Activated CD8-positive, alpha-beta memory T cell treated with anti-CD3 and anti-CD28 coated beads for 24 hours (primary cell): ENCODE measurements around the gene SCTR.
"Not testable (repeated sequence)": the region's sequence is repeated elsewhere in the genome, so short reads cannot be mapped to it uniquely, and the experiment has no call there.

Experiments used
- DNase-seq: peaks from one replicate; pipeline ENCODE4 v3.0.0-alpha.2; 2020

SCTR gene

DNA sequence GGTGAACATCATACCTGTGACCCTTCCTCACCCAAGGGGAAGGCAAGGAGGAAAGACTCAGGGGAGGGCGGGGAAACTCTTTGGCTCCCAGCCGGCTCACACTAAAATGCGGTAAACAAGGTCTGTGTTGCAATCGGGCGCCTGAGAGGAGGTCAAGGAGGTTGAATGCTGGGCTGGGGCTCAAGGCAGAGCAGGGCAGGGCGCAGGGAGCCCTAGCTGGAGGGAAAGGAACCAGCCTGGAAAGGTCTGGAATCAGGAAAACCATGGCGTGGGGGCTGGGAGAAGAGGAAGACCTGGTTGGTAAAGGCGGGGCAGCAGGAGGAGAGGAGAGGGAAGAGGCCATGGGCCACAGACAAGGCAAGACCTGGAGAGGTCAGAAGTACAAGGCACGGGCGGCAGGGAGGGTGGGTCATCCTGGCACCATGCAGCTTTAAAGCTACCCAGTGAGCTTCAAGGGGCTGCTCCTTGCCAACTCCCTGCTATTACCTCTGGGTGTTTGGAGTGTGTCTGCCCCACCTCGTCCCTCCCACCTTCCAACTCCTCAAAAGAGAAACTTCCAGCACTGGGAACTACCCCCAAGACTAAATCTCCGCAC is 97.4 kb downstream of the SCTR start:
- DNase-seq, result peak; percentile 32

DNA sequence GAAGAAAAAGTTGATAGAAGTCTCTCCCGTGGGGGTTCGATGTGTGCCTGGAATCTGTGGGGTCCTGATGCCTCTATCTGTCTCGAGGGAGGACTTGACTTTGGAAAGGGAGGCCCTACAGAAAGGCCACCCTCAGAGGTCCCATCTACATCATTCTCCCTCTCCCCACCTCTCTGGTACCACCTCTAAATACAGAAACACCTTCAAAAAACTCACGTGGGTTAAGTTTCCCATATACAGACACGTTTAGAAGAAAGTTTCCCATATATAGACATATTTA is 97.9 kb downstream of the SCTR start:
- DNase-seq, result no peak

DNA sequence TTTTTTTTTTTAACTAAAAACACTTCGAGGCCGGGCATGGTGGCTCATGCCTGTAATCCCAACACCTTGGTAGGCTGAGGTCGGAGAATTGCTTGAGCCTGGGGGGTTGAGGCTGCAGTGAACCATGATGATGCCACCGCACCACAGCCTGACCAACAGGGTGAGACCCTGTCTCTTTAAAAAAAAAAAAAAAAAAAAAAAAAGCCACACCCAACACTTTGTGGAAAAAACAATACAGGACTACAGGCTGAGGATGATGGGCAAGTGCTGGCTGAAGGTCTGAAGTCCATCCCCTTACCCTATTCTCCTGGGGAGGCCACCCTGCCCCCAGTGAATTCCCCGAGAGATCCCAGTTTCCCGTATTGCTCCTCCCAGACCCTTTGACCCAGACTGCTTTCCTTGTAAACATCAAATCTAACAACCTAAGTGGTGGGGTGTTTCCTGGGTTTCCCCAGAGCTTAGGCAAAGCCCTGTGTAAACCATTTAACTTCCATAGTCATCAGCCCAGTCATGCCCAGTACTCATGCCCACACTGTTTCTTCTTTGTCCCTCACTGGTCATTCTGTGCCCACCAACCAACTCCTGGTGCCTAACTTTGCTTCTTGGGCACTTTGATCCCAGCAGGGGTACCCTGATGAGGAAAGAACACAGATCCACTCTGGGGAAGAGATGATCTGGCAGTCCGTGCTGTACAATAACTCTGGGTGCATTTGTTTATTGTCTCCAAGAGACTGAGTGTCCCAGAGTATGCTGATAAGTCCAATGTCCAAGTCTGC is 98.5 kb downstream of the SCTR start:
- peak; percentile 38 for DNase-seq

DNA sequence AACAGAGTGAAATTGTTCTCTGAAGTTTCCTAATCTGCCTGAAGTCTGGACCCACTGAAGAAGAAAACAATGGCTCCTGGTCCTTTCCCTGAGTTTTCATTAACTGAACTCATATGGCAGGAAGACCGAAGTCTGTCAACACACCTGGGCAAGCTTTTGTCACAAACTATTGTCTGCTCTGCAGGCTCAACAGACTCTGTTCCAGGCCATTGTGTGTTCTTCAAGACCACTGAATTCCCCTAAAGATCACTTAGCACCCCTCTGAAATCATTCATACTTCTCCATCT is 99.2 kb downstream of the SCTR start:
- DNase-seq, result peak; percentile 15

DNA sequence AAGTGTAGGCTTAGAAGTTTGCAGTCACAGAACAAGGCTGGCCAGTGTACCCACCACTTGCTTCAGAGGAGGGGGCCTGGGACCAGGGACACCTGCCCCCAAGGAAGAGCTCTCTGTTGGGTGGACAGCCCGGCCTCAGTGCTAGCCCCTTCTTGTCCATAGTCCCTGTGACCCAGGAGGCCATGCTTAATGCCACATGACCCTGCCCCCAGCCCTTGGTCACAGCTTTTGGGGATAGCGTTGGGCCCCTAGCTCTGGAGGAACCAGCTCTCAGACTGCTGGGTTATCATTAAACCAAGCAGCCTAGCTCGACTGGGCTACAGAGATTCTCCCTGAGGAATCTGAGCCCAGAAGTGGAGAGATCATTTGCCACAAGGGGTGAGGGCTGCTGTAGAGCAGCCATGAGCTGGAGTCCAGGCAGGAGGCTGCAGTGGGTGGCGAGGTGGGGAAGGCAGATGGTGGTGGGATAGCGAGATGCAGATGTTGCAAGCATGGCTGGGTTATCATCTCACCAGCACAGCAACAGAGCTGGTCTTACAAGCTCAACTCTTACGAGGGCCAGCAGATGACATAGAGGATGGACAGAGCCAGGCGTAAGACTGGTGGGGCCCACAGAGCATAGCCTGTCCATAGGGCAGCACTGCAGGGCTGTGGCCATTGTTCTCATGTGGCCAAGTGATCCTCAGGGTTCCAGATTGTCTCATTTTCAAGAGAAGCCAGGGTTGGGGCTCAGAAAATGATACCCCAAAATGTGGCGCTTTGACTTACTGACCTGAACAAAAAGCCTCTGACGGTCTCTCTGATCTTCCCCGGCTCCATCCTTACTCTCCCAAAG is 99.8 kb downstream of the SCTR start:
- no peak for DNase-seq

DNA sequence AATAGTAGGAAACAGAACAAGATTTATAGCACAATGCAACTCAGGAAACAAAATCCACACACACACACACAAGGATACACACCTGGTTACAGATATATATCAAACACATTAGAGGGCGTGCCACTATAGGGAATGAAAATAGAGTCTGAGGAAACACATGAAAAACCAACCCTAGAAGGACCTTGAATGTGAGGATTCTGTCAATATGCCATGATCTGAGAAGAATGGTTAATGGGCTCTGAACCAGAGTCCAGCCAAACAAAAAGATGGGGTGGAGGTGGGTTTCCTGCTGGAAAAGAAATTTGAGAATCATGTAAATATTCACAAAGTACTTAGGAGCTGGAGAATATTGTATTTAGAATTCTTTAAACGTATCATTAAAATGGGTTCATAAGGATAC is 100.5 kb downstream of the SCTR start:
- no peak for DNase-seq

DNA sequence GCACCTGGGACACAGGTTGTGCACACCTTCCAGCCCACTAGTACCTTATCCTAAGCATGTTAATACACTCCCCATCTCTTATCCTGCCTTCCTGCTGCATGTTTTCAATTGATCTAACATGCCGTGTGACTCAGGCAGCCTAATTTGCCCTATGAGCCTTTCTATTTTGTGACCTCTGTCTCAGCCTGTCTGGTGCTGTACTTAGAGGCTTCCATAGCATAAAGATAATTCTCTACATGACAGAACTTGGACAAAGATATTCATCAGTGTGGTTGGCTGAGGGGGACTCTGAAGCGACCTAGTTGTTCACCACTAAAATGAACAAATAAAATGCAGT is 101.2 kb downstream of the SCTR start:
- no peak for DNase-seq

DNA sequence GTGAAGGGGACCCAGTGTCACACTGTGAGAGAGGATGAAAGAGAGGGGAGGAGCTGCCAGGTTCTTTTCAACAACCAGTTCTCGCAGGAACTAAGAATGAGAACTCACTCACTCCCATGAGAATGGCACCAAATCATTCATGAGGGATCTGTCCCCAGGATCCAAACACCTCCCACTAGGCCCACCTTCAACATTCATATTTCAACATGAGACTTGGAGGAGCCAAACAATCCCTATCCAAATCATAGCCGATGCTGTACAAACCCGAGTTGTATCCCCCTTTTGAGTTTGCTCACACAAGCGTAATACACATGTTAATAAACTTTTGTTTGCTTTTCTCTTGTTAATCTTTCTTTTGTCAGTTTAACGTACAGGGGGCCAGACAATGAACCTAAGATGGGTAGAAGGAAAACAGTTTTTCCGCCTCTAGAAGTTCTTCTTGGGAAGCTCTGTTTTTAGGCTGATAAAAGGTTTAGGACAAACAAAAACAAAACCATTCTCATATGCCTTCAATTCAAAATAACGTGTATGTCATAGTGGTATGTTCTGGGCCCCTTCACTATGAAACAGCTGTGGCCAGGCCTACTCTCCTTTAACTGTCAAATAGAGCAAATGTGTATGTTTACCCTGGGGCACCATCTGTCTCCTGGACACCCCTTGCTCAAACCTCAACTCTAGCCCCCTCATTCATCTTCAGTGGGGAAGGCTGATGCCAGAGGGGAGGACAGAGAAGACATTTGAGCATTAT is 101.7 kb downstream of the SCTR start:
- DNase-seq, result no peak

DNA sequence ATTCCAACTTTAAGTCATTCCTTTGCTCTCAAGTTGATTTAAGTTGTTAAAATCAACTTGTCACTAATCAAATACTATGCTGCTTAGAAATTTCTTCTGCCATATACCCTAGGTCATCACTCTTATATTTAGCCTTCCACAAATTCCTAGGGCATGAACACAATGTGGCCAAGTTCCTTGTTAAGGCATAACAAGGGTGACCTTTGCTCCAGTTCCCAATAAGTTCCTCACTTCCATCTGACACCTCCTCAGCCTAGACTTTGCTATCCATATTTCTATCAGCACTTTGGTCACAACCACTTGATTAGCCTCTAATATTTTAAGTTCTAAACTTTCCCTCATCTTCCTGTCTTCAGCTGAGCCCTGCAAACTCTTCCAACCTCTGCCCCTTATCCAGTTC is 102.5 kb downstream of the SCTR start:
- no peak for DNase-seq

DNA sequence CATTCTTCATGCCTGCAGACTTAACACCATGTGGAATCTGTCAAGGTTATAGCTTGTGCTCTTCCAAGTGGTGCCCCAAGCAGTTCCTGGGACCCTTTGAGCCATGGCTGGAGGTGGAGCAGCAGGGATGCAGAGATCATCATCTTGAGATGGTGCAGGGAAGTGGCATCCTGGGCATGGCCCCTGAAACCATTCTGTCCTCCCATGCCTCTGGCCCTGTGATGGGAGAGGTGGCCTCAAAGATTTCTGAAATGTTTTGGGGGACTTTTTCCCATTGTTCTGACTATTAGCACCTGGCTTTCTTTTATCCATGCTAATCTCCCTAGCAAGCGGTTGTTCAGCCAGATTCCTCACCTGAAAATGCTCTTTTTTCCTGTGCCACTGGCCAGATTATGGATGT is 103.0 kb downstream of the SCTR start:
- no peak for DNase-seq

DNA sequence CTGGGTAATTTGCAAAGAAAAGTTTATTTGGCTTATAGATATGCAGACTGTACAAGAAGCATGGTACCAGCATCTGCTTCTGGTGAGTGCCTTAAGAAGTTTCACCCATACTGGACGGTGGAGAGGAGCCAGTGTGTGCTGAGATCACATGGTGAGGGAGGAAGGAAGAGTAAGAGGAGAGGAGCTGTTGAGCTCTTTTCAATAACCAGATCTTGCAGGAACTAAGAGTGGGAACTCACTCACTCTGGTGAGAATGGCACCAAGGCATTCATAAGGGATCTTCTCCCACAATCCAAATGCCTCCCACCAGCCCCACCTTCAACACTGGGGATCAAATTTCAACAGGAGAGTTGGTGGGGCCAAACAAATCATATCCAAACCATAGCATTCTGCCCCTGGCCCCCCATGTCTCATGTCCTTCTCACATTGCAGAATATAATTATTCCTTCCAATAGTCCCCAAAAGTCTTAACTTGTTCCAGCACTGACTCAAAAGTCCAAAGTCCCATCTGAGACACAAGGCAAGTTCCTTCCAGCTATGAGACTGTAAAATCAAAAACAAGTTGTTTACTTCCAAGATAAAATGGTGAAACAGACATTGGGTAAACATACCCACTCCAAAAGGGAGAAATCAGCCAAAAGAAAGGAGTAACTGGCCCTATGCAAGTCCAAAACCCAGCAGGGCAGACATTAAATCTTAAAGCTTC is 104.3 kb downstream of the SCTR start:
- DNase-seq, result no peak

DNA sequence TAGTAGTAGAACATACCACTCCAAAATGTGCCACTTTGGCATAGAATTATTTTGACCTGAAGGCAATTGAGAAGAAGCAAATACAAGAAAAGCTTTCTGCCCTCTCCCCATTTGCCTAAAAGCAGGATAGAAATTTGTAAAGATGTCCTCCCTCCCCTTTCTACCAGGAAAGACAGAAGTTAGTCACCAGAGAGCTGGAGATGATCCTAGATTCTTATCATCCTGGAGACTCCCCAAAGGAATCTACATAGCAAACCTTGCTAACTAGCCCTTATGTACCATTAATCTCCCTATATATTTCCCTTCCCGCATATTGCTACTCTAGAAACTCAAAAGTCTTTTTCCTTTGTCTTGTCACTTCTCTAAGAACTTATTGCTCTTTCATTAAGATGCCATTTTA is 105.2 kb downstream of the SCTR start:
- no peak for DNase-seq

DNA sequence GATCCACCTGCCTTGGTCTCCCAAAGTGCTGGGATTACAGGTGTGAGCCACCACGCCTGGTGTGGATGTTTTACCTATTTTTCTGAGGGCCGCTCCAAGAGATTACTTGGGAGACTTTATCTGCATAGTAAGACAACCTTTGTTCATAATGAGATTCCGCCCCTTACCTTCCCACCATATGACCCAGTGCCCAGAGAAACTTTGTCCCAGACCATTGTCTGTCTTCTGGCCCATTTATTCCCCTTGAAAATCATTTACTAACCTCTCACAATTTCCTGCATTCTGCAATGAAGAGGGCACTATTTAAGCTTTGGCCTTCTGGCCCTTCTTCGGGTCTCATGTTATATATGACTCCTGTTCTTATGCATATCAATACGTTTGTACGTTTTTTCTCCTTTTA is 106.4 kb downstream of the SCTR start:
- DNase-seq, result no peak

DNA sequence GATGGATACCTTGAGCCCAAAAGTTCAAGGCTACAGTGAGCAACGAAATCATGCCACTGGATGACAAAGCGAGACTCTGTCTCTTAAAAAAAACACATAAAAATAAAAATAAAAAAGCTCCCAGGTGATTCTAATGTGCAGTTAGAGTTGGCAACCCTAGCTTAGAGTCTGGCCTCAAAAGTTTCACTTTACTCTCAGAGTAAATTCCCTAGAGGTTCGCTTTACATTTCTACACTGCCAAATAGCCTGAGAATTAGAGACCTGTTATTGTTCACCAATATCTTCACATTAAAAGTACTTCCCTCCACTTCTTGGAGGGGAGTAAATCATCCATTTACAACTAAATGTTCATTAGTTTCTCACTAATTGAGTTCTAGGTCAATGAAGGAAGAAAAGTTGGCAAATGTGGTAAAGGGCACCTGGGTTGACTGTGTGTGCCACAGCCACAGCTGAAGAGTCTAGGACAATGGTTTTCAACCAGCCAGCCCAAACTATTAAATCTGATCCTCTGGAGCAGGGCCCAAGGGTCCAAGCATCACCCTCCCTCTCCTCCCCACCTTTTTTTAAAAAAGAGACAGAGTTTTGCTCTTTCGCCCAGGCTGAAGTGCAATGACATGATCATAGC is 107.9 kb downstream of the SCTR start:
- no peak for DNase-seq

DNA sequence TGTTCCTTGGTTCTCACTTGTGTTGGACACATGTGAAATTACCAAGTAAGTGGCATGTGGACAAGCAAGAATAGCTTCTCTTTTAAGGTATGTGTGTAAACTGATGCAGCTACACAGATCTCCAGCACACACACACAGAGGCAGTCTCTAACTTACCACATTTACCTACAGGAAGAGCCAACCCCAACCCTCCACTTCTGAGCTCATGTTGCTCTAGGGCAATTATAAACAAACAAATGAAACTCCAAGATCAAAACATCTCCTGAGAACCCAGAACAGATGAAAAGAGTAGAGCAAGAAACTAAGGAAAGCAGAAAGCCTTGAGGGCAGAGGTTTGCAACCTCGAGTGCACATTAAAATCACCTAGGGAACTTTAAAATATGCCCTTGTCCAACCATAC is 108.7 kb downstream of the SCTR start:
- DNase-seq, result no peak

DNA sequence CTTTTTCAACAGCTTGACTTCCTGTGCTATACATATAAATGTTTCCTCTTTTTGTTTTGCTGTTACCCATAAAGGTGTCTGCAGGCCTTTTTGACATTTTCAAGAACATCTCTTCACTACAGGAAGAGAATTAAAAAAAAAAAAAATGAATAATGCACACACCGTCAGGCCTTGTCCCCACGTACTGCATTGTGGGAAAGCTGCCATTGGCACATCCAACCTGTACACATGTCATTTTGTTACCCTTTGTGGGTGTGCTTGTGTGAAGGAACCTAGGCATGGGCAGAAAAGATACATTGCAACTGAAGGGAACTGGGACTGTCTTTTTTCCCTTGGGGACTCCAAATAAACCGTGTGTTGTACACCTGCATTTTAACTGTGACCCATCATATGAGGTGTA is 109.4 kb downstream of the SCTR start:
- no peak for DNase-seq

DNA sequence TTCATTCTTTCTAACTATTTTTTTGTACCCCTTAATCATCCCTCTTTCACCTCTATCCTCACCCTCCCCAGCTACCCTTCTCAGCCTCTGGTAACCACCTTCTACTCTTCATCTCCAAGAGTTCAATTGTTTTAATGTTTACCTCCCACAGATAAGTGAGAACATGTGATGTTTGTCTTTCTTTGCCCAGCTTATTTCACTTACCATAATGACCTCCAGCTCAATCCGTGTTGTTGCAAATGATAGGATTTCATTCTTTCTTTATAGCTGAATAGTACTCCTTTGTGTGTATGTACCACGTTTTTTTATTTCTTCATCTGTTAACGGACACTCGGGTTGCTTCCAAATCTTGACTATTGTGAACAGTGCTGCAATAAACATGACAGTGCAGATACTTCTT is 114.8 kb downstream of the SCTR start:
- DNase-seq, result no peak

DNA sequence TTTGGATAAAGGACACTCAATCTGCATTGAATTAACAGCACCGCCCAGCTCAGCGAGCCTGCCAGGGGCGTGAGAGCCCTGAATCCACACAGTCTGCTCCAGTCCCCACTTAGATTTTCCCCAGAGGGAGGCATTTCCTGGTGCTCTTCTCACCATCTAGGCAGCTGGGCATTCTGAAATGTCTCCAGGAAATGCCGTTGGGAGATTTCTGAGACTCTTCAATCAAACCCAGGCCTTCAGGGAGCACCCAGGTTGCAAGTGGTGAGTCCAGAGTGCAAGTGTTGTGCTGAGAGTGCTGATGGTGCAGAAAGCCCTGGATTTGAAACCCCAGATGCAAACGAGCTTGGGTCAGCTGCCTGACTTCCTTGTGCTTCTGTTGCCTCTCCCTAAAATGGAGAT is 116.1 kb downstream of the SCTR start:
- DNase-seq, result peak; percentile 30

DNA sequence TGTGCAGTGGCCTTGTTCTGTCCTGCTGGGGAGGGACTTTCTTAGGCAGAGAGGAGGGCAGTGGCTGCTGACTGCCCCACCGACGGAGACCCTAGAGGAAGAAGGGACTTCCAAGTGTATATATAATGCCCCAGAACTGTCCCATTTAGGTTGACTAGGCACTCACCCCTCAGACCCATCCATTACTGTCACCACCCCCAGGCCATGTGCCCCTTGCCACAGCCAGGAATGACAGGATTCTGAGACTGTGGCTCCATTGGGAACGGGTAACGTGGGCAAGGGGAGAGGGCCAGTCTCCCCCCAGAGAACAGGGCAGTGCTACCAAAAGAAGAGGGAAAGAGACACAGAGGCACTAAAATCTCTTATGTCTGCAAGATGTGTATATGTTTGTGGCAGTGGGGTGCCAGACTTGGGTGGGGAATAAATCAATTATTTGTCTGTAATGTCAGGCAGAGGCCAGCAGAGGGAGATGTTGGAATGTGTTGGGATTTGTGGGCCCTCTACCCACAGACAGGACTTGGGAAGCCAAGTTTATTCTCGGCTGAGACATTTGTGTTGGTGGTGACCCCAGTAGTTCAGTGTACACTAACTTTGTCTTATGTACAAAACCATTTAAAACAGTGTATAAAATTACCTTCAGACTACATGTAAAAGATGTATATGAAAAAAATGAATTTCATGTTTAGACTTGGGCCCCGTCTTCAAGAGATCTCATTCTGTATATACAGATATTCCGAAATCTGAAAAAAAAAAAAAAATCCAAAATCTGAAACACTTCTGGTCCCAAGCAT is 116.7 kb downstream of the SCTR start:
- peak; percentile 53 for DNase-seq

DNA sequence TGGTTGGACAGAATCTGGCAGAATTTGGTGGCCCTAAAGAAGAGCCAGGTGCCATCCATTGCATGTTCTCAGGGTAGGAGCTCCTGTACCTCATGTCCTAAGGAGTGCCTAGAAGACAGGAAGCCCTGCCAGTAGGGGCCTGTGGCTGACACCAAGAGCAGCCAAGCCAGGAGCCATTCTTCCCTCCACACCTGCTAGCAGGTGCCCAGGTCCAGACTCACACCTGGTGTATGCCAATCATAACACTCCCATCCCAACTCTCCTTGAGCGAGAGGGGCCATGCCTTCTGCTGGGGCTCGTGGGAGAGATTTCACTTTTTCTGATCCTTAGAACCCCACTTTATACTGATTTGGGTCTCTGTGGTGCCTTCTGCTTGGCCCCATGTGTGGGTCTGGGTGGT is 119.1 kb downstream of the SCTR start:
- DNase-seq, result peak; percentile 43

DNA sequence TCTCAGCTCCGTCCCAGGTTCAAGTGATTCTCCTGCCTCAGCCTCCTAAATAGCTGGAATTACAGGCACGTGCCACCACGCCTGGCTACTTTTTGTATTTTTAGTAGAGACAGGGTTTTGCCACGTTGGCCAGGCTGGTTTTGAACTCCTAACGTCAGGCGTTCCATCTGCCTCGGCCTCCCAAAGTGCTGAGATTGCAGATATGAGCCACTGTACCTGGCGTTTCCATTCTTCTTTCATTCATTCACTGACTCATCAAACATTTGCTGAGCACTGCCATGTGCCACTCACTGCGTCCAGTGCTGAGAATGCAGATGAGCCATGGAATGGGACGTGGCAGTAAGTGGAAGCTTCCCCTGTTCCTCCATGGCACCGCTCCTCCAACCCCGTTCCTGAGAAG is 120.7 kb downstream of the SCTR start:
- not testable (repeated sequence) for DNase-seq
